ENCODE data around the gene LRP1. TPM values are rescaled to one million over a fixed set of nuclear protein-coding genes. Genes with fewer than 3 reads are reported as not detected.
A peak's percentile ranks its signal among the peaks of the same experiment; 100 is the strongest.

The LRP1 gene
- total RNA-seq, 1 donor from 2014 or later = 591 TPM

GRCh38 chr12:57139796-57140649, 11.7 kb downstream of the LRP1 start:
- H3K27me3 Mint-ChIP-seq (ENCODE audit: unreplicated experiment) = no peaks in the 10 kb centered on the region
- H3K27ac Mint-ChIP-seq (ENCODE audit: unreplicated experiment) = no peak overlapping the region
- no peaks in the 10 kb centered on the region for H3K9me3 Mint-ChIP-seq (ENCODE audit: unreplicated experiment)
- no peak for DNase-seq (ENCODE audit: extremely low spot score, unreplicated experiment)
- TF ChIP-seq CTCF (IDR thresholded peaks at IDR 0.05) = no peak
- peaks cover 63% of the 10 kb centered on the region for H3K4me1 Mint-ChIP-seq (ENCODE audit: unreplicated experiment)
- H3K4me3 Mint-ChIP-seq (ENCODE audit: unreplicated experiment) = no peak overlapping the region
- peaks cover 43% of the 10 kb centered on the region for H3K36me3 Mint-ChIP-seq (ENCODE audit: unreplicated experiment)

- peaks cover 55% of the 10 kb centered on the region for H3K36me3 Mint-ChIP-seq (ENCODE audit: unreplicated experiment)
- no peak for TF ChIP-seq CTCF (IDR thresholded peaks at IDR 0.05)
Measured at GRCh38 chr12:57141249-57141648, 13.0 kb downstream of the LRP1 start.

GRCh38 chr12:57142121-57142520, 13.8 kb downstream of the LRP1 start:
- Mint-ChIP-seq H3K36me3 (ENCODE audit: unreplicated experiment) (peaks cover 57% of the 10 kb centered on the region), H3K4me1 (ENCODE audit: unreplicated experiment) (peaks cover 65% of the 10 kb centered on the region), H3K27me3 (ENCODE audit: unreplicated experiment) (no peaks in the 10 kb centered on the region), H3K27ac (ENCODE audit: unreplicated experiment) (peak overlapping the region; percentile 31), H3K4me3 (ENCODE audit: unreplicated experiment) (no peak overlapping the region), H3K9me3 (ENCODE audit: unreplicated experiment) (no peaks in the 10 kb centered on the region)
- no peak for DNase-seq (ENCODE audit: extremely low spot score, unreplicated experiment)
- TF ChIP-seq CTCF (IDR thresholded peaks at IDR 0.05) = no peak

More at GRCh38 chr12:57141249-57141648, 13.0 kb downstream of the LRP1 start:
- H3K9me3 Mint-ChIP-seq (ENCODE audit: unreplicated experiment) = no peaks in the 10 kb centered on the region
- peak overlapping the region; percentile 15 for H3K27ac Mint-ChIP-seq (ENCODE audit: unreplicated experiment)
- DNase-seq (ENCODE audit: extremely low spot score, unreplicated experiment) = no peak
- no peak overlapping the region for H3K4me3 Mint-ChIP-seq (ENCODE audit: unreplicated experiment)
- H3K4me1 Mint-ChIP-seq (ENCODE audit: unreplicated experiment) = peaks cover 63% of the 10 kb centered on the region
- no peaks in the 10 kb centered on the region for H3K27me3 Mint-ChIP-seq (ENCODE audit: unreplicated experiment)

- Mint-ChIP-seq H3K4me3 (ENCODE audit: unreplicated experiment) (no peak overlapping the region), H3K9me3 (ENCODE audit: unreplicated experiment) (no peaks in the 10 kb centered on the region), H3K27ac (ENCODE audit: unreplicated experiment) (peak overlapping the region; percentile 23), H3K27me3 (ENCODE audit: unreplicated experiment) (no peaks in the 10 kb centered on the region), H3K36me3 (ENCODE audit: unreplicated experiment) (peaks cover 61% of the 10 kb centered on the region), H3K4me1 (ENCODE audit: unreplicated experiment) (peaks cover 67% of the 10 kb centered on the region)
- TF ChIP-seq CTCF (IDR thresholded peaks at IDR 0.05) = no peak
- DNase-seq (ENCODE audit: extremely low spot score, unreplicated experiment) = no peak
Measured at GRCh38 chr12:57142727-57143126, 14.4 kb downstream of the LRP1 start.

GRCh38 chr12:57143454-57143853, 15.2 kb downstream of the LRP1 start:
- H3K9me3 Mint-ChIP-seq (ENCODE audit: unreplicated experiment) = no peaks in the 10 kb centered on the region
- TF ChIP-seq CTCF (IDR thresholded peaks at IDR 0.05) = no peak
- H3K27me3 Mint-ChIP-seq (ENCODE audit: unreplicated experiment) = no peaks in the 10 kb centered on the region
- H3K4me1 Mint-ChIP-seq (ENCODE audit: unreplicated experiment) = peaks cover 68% of the 10 kb centered on the region
- no peak overlapping the region for H3K4me3 Mint-ChIP-seq (ENCODE audit: unreplicated experiment)
- DNase-seq (ENCODE audit: extremely low spot score, unreplicated experiment) = no peak
- H3K36me3 Mint-ChIP-seq (ENCODE audit: unreplicated experiment) = peaks cover 61% of the 10 kb centered on the region
- no peak overlapping the region for H3K27ac Mint-ChIP-seq (ENCODE audit: unreplicated experiment)

All from osteocyte (in vitro differentiated cells).